Posterior cingulate gyrus (tissue), 11 donors: Measurements from ENCODE around the gene CUL4B.
"Not testable (repeated sequence)": the region's sequence is repeated elsewhere in the genome, so short reads cannot be mapped to it uniquely, and the experiment has no call there.

Source experiments
- DNase-seq, 10 donors: peaks; one replicate each; pipeline versions ENCODE4 v3.0.0 to v3.0.0-alpha.2; 2020 to 2021; ENCODE audit warnings: mixed read lengths in 3 of 10
- intact Hi-C: fragments of 100-400 bp; cut with DNase I; formaldehyde crosslinking; loops from one replicate; pipeline ENCODE4 v1.15.1; 2023

The CUL4B gene

DNA sequence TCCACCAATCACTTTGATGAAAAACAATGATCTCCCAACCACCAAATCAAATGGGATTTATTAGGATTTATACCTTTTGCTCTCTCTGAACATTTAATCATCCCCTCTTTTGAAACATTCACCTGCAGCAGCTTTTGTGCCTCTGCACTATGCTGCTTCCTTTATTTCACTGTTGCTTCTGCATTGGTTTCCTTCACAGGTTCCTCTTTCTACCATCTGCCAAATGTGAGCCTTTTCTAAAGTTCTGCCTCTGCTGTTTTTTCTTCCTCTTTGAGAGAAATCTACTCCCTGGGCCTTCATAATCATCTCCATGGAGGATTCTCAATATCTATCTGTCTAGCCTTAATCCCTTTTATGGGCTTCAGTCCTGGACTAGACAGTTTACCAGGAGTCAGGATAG, 24.7 kb downstream of the CUL4B start:
- intact Hi-C loops = no loop called here
- DNase-seq = no peak

DNA sequence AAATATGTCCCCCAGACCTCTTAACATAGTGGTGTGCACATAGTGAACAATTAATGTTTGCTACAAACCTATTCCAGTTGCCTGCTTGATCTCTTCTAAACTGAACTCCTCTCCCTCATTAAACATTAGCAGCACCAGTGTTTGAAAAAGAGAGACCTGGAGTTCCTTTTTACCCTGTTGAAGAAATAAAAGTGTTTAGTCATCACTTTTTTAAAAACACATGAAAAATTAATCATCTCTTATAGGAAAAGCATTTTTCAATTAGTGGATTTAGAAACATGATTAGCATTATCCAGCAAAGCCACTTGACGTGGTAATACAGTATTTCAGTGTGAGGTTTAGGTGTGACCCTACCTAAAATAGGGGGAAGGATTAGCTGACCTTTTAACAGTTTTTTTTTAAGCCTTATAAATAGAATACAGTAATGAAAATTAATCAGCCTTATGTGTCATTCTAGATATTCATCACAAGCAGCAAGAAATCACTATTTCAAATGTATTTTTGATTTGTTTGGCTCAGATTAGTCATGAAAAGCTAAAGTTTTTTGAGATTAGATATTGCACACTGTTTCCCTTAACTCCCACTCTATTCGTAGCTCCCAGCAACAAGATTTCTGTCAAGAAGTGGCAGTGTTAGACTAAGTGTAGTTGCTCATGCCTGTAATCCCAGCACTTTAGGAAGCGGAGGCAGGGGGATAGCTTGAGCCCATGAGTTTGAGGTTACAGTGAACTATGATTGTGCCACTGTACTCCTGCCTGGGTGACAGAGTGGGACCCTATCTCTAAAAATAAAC, 26.2 kb downstream of the CUL4B start:
- intact Hi-C loops = no loop called here
- no peak for DNase-seq

DNA sequence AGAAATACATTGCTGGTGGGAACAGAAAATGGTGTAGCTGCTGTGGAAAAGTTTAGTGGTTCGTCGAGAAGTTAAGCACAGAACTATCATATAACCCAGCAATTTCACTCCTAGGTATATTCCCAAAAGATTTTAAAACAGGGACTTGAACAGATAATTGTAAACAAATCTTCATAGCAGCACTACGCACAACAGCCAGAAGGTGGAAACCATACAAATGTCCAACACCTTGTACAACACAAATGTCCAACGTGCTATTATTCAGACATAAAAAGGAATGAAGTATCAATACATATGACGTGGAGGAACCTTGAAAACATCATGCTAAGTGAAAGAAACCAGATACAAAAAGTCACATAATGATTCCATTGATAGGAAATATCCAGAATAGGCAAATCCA, 37.9 kb downstream of the CUL4B start:
- intact Hi-C loops = no loop called here
- no peak for DNase-seq

DNA sequence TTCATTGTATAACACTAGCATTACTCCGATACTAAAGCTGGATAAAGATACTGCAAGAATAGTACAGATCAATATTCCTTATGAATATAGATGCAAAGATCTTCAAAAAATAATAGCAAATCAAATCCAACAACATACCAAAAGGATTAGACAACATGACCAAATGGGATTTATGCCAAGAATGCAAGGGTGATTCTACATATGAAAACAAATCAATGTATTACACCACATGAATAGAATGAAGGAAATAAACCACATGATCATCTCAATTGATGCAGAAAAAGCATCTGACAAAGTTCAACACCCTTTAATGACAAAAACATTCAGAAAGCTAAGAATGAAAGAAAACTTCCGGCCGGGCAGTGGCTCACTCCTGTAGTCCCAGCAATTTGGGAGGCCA, 42.8 kb downstream of the CUL4B start:
- intact Hi-C loops = no loop called here
- no peak for DNase-seq

DNA sequence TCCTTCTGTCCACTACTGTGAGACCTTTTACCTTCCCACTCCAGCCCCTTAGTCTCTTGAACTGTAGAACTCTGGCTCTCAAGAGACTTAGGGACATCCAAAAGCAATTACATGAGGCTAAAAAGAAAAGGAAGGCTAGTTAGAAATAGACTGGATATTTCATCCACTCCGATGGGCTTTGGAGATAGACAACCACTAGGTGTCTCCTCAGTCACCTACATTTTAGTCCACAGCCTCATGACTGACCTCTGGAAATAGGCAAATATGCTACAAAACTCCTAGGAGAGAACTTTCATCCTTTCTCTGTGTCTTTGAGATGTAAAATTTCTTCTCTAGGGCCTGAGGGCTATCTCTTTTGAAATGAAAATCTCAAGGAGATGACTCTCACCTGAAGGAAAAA, 46.5 kb downstream of the CUL4B start:
- DNase-seq = no peak
- intact Hi-C loops = no loop called here

GRCh38 chrX:120512627-120513026, 48.1 kb downstream of the CUL4B start:
- intact Hi-C loops = no loop called here
- no peak for DNase-seq

- intact Hi-C loops = no loop called here
- DNase-seq = no peak
Measured at GRCh38 chrX:120512222-120512621, 48.5 kb downstream of the CUL4B start.

DNA sequence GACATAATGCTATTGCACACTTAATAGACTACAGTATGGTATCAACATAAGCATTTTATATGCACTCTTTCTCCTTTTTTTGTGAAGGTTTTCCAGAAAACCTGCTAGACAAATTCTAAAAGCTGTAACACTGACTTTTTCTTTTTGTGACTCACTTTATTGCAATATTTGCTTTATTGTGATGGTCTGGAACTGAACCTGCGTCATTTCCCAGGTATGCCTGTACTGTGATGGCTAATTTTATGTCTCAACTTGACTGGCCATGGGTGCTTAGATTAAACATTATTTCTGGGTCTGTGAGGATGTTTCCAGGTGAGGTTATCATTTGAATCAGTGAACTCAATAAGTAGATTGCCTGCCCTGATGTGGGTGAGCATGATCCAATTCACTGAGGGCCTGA, 56.2 kb downstream of the CUL4B start:
- DNase-seq = no peak
- intact Hi-C loops = no loop called here

DNA sequence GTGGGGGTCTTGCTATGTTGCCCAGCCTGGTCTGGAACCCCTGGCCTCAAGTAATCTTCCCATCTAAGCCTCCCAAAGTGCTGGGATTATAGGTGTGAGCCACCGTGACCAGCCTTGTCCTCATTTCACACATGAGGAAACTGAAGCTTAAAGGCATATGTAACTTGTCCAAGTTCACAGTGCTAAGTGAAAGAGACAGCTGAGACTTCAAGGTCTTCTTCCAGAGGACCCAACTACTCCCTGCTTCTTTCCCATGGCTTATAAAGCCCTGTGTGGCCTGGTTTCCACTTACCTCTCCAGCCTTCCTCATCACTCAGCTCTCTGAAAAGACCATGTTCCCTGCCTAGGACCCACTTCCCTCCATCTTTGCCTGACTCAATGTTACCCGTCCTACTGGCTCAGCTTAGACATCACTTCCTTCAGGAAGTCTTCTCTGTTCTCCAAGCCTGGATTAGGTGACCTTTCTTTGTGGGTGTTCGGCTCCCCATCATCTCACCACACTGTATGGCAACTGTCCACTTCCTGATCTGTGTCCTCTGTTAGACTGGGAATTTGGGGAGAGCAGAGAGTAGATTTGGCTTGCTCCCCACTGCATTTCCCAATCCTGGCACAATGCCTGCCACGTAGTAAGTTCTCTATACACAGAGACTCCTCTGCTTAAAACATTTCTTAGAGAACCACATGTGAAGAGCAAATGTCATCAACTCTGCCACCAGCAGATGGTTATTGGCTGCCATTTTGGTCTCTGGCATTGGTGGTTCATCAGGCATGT, 61.3 kb downstream of the CUL4B start:
- DNase-seq = no peak
- intact Hi-C loops = loop anchor here (2.0 to 5.0 kb wide), 2 partner anchors 163 to 271 kb away; no protein-coding TSS in a partner anchor

- intact Hi-C loops, DNase-seq: not testable (repeated sequence)
Measured at GRCh38 chrX:120490119-120490518, 70.6 kb downstream of the CUL4B start.

GRCh38 chrX:120486786-120487185, 74.0 kb downstream of the CUL4B start:
- intact Hi-C loops = no loop called here
- DNase-seq = no peak

DNA sequence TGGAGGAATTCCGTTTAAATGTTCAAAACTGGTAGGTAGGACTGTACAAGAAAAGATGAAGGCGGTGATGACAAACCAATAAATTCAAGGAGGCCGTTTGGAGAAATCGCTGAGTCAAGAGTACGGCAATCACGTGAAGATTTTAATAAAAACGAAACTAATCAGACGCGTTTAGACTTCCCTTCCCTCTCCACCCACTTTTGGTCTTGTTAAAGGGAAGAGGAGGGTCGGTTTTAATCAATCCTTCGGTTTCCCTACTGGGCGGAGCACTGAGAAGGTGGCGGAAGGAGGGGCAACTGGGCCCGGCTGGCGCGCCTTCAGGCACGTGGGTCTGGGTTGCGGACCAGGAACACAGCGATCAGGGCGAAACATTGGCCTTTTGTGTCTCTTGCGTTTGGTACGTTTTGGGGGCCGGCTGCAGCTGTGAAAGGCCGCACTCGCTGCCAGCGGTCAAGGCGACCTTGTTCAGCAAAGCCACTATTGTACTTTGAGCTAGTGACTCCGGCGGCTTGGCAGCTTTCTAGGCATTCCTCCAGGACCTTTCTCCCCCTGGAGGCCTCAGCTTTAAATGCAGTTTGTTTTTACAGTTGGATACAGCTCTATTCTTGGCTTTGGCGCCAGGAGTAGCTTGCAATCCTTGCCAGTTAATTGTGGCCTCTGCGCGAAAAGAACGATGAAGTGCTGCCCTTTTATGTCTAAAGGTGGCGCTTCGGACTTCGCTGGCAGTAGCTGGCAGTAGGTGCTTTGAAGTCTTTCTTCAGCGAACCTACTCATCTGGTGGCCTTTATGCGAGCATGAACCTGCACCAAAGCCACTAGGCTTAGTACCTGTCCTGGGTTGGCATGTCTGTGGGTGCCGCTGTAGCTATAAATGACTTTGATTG, 74.9 kb downstream of the CUL4B start:
- intact Hi-C loops = no loop called here

GRCh38 chrX:120485315-120485637, 75.5 kb downstream of the CUL4B start:
- DNase-seq = no peak
- intact Hi-C loops = no loop called here

More for the DNA sequence above, 74.9 kb downstream of the CUL4B start:
- DNase-seq = peak; percentile 67 to 98 (median 82)

GRCh38 chrX:120477453-120477852, 83.3 kb downstream of the CUL4B start:
- no peak for DNase-seq
- intact Hi-C loops = no loop called here

DNA sequence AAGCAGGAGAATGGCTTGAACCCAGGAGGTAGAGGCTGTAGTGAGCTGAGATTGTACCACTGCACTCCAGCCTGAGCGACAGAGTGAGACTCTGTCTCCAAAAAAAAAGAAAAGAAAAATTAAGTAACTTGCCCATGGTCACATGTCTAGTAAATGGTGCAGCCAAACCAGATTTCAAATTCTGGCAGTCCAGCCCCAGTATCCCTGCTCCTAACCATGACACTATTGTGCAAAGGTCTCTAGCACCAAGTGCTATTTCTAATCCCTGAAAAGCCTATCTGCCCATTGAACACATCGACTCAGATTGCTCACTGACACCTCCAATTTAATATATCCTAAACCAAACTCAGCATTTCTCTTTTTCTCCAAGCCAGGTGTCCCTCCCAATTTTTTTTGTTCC, 84.0 kb downstream of the CUL4B start:
- DNase-seq = no peak
- intact Hi-C loops = no loop called here

DNA sequence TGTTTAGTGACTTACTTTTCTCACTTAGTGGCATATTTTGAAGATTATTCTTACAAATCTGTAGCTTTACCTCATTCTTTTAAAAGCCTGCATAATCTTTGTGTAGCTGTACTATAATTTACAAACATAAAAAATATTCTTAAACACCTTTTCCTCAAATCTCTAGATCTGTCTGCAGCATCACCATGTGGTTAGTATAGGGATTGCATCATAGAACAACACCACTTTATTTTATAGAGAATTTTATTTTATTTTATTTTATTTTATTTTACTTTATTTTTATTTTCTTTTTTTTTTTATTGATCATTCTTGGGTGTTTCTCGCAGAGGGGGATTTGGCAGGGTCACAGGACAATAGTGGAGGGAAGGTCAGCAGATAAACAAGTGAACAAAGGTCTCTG, 85.3 kb downstream of the CUL4B start:
- intact Hi-C loops = not testable (repeated sequence)

More for the DNA sequence above, 85.3 kb downstream of the CUL4B start:
- DNase-seq = not testable (repeated sequence)
